Measurements from ENCODE around the gene SLC49A3.
"Not testable (repeated sequence)": the region's sequence is repeated elsewhere in the genome, so short reads cannot be mapped to it uniquely, and the experiment has no call there.

The SLC49A3 gene

DNA sequence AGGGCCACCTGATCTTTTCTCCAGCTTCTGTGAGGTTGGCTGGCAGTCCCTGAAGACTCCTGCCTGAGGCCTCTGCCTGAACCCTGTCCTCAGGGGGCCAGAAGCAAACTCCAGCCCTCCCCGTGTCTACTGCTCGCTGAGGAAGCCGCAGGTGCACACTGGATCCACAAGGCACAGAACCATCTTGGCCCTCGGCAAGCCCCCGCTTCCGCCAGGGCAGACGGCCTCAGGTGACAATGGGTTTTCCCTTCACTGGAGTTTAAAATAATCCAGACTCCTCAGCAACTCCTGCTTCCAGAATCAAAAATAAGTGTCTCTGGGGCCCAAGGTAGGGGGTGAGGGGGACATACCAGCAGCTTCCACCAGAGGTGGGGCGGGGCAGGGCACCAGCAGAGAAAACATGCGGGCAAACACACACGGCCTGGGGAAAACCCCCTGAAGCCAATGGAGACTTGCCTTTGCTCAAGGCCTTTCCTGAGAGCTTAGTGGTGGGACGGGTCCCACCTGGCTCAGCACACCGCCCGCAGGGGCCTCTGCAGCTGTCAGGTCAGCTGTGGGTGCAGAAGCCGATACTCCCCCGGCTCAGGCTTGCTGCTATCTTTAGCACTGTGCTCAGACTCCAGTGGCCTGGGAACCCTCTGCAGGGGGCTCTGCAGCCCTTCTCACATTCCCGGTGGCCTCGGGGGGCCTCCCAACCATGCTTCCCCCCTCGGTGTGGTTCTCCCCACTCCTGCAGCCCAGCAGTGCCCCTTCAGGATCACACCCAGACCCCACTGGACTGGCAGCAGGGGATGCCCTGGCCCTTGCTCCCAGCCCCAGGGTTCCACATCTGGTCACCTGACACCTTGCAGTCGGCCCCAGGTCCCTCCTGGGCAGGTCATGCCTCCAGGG lies 12.7 kb downstream of the SLC49A3 start:
- H3K36me3 ChIP-seq (ENCODE audit: control insufficient read depth in 5 of 5, insufficient read depth in 5 of 5, low read length in 5 of 5) = peaks cover 0 to 15% (median 12%) of the 10 kb centered on the region in 5 donors
- no peak overlapping the region for H3K27ac ChIP-seq (ENCODE audit: low read depth, low read length)
- peaks cover 3 to 42% (median 35%) of the 10 kb centered on the region in 5 donors for H3K4me1 ChIP-seq (ENCODE audit: control insufficient read depth in 5 of 5, insufficient read depth in 5 of 5, low read length in 5 of 5)
- no peak overlapping the region for H3K4me3 ChIP-seq (ENCODE audit: low read depth in 1 of 5, low read length in 5 of 5)
- H3K9ac ChIP-seq (ENCODE audit: low read length in 5 of 5) = no peak overlapping the region
- no peaks in the 10 kb centered on the region for H3K27me3 ChIP-seq (ENCODE audit: control insufficient read depth in 5 of 5, insufficient read depth in 4 of 5, low read length in 5 of 5)
- no peaks in the 10 kb centered on the region for H3K9me3 ChIP-seq (ENCODE audit: control insufficient read depth in 5 of 5, low read length in 5 of 5)

- H3K9me3 ChIP-seq (ENCODE audit: control insufficient read depth in 5 of 5, low read length in 5 of 5) = no peaks in the 10 kb centered on the region
- H3K27ac ChIP-seq (ENCODE audit: low read depth, low read length) = peak overlapping the region; percentile 97
- H3K36me3 ChIP-seq (ENCODE audit: control insufficient read depth in 5 of 5, insufficient read depth in 5 of 5, low read length in 5 of 5) = peaks cover 0 to 22% (median 19%) of the 10 kb centered on the region in 5 donors
- H3K9ac ChIP-seq (ENCODE audit: low read length in 5 of 5) = peak overlapping the region; percentile 63 to 100 (median 99)
- peaks cover 3 to 33% (median 26%) of the 10 kb centered on the region in 5 donors for H3K4me1 ChIP-seq (ENCODE audit: control insufficient read depth in 5 of 5, insufficient read depth in 5 of 5, low read length in 5 of 5)
- peak overlapping the region in 4 of 5 donors; percentile 76 to 92 (median 84) for H3K4me3 ChIP-seq (ENCODE audit: low read depth in 1 of 5, low read length in 5 of 5)
- H3K27me3 ChIP-seq (ENCODE audit: control insufficient read depth in 5 of 5, insufficient read depth in 4 of 5, low read length in 5 of 5) = no peaks in the 10 kb centered on the region
These were observed 13.7 kb downstream of the SLC49A3 start for GRCh38 chr4:675036-675882.

GRCh38 chr4:674172-675035 lies 14.5 kb downstream of the SLC49A3 start, which contains the start of the genes ATP5ME and MYL5:
TSS of gene ATP5ME (minus strand) at chr4:674276. CDS start at chr4:674247, 29 bp downstream.
TSS of gene MYL5 (plus strand) at chr4:674542. CDS start at chr4:678027, 3,485 bp downstream.
- Histone ChIP-seq H3K4me3 (ENCODE audit: low read depth in 1 of 5, low read length in 5 of 5) (peak within 1 kb of the TSS; percentile 63 to 92 (median 82)), H3K27ac (ENCODE audit: low read depth, low read length) (peak within 1 kb of the TSS; percentile 97), H3K36me3 (ENCODE audit: control insufficient read depth in 5 of 5, insufficient read depth in 5 of 5, low read length in 5 of 5) (peaks cover 0 to 22% (median 19%) of the 10 kb centered on the region in 5 donors), H3K4me1 (ENCODE audit: control insufficient read depth in 5 of 5, insufficient read depth in 5 of 5, low read length in 5 of 5) (peaks cover 3 to 29% (median 25%) of the 10 kb centered on the region in 5 donors), H3K9ac (ENCODE audit: low read length in 5 of 5) (peak within 1 kb of the TSS; percentile 63 to 100 (median 99)), H3K9me3 (ENCODE audit: control insufficient read depth in 5 of 5, low read length in 5 of 5) (no peaks in the 10 kb centered on the region), H3K27me3 (ENCODE audit: control insufficient read depth in 5 of 5, insufficient read depth in 4 of 5, low read length in 5 of 5) (no peaks in the 10 kb centered on the region)

GRCh38 chr4:673349-674091 lies 15.4 kb downstream of the SLC49A3 start:
- H3K36me3 ChIP-seq (ENCODE audit: control insufficient read depth in 5 of 5, insufficient read depth in 5 of 5, low read length in 5 of 5) = peaks cover 0 to 22% (median 19%) of the 10 kb centered on the region in 5 donors
- H3K9me3 ChIP-seq (ENCODE audit: control insufficient read depth in 5 of 5, low read length in 5 of 5) = no peaks in the 10 kb centered on the region
- peak overlapping the region; percentile 30 for H3K27ac ChIP-seq (ENCODE audit: low read depth, low read length)
- H3K4me1 ChIP-seq (ENCODE audit: control insufficient read depth in 5 of 5, insufficient read depth in 5 of 5, low read length in 5 of 5) = peaks cover 3 to 29% (median 25%) of the 10 kb centered on the region in 5 donors
- no peaks in the 10 kb centered on the region for H3K27me3 ChIP-seq (ENCODE audit: control insufficient read depth in 5 of 5, insufficient read depth in 4 of 5, low read length in 5 of 5)
- H3K4me3 ChIP-seq (ENCODE audit: low read depth in 1 of 5, low read length in 5 of 5) = peak overlapping the region; percentile 48 to 92 (median 72)
- peak overlapping the region; percentile 16 to 90 (median 71) for H3K9ac ChIP-seq (ENCODE audit: low read length in 5 of 5)

DNA sequence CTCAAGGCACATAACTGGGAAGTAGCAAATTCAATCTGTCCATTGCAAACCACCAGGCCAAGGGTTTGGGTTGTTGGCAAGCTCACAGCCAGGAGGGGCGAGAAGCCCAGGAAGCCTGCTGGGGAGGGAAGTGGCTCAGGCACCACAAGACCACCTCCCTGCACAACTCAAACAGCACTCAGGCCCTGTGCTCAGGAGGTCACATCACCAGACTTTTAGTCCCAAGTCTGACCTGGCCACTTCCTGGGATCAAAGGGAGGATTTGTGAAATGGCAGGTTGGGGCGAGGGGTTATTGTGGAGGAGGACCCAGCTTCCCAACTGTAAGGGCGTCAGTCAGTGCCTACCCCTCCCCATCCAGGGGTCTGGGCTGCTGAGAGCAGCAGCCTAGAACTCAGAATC lies 17.2 kb downstream of the SLC49A3 start:
- Histone ChIP-seq H3K4me3 (ENCODE audit: low read depth in 1 of 5, low read length in 5 of 5) (no peak overlapping the region), H3K27ac (ENCODE audit: low read depth, low read length) (no peak overlapping the region)

GRCh38 chr4:669806-670559 lies 19.0 kb downstream of the SLC49A3 start:
- not testable (repeated sequence) for H3K27ac ChIP-seq (ENCODE audit: low read depth, low read length)

More for the DNA sequence above, 17.2 kb downstream of the SLC49A3 start:
- Histone ChIP-seq H3K9me3 (ENCODE audit: control insufficient read depth in 5 of 5, low read length in 5 of 5) (no peaks in the 10 kb centered on the region), H3K36me3 (ENCODE audit: control insufficient read depth in 5 of 5, insufficient read depth in 5 of 5, low read length in 5 of 5) (peaks cover 0 to 22% (median 19%) of the 10 kb centered on the region in 5 donors), H3K4me1 (ENCODE audit: control insufficient read depth in 5 of 5, insufficient read depth in 5 of 5, low read length in 5 of 5) (peaks cover 2 to 24% (median 20%) of the 10 kb centered on the region in 5 donors), H3K9ac (ENCODE audit: low read length in 5 of 5) (no peak overlapping the region), H3K27me3 (ENCODE audit: control insufficient read depth in 5 of 5, insufficient read depth in 4 of 5, low read length in 5 of 5) (peaks cover 0 to 2% (median 0%) of the 10 kb centered on the region in 5 donors)

DNA sequence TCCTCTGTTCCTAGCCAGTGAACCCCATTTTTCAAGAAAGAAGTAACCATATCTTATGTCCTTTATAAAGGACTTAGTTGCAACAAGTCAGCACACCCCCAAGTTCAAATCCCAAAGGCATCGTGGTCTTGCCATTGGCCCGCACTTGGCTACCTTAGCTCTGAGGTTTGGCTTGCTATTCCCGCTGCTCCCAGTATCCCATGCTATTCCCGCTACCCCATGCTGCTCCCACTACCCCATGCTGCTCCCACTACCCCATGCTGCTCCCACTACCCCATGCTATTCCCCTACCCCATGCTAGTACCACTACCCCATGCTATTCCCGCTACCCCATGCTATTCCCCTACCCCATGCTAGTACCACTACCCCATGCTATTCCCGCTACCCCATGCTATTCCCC lies 20.7 kb downstream of the SLC49A3 start:
- H3K27me3 ChIP-seq (ENCODE audit: control insufficient read depth in 5 of 5, insufficient read depth in 4 of 5, low read length in 5 of 5) = peaks cover 2 to 24% (median 11%) of the 10 kb centered on the region in 5 donors
- not testable (repeated sequence) for H3K27ac ChIP-seq (ENCODE audit: low read depth, low read length); H3K9me3 ChIP-seq (ENCODE audit: control insufficient read depth in 5 of 5, low read length in 5 of 5); H3K4me3 ChIP-seq (ENCODE audit: low read depth in 1 of 5, low read length in 5 of 5); H3K9ac ChIP-seq (ENCODE audit: low read length in 5 of 5)
- H3K4me1 ChIP-seq (ENCODE audit: control insufficient read depth in 5 of 5, insufficient read depth in 5 of 5, low read length in 5 of 5) = peaks cover 0 to 13% (median 12%) of the 10 kb centered on the region in 5 donors
- H3K36me3 ChIP-seq (ENCODE audit: control insufficient read depth in 5 of 5, insufficient read depth in 5 of 5, low read length in 5 of 5) = peaks cover 0 to 22% (median 19%) of the 10 kb centered on the region in 5 donors

More at GRCh38 chr4:669806-670559, 19.0 kb downstream of the SLC49A3 start:
- H3K4me1 ChIP-seq (ENCODE audit: control insufficient read depth in 5 of 5, insufficient read depth in 5 of 5, low read length in 5 of 5) = peaks cover 2 to 16% (median 10%) of the 10 kb centered on the region in 5 donors
- not testable (repeated sequence) for H3K9me3 ChIP-seq (ENCODE audit: control insufficient read depth in 5 of 5, low read length in 5 of 5); H3K9ac ChIP-seq (ENCODE audit: low read length in 5 of 5); H3K4me3 ChIP-seq (ENCODE audit: low read depth in 1 of 5, low read length in 5 of 5)
- H3K36me3 ChIP-seq (ENCODE audit: control insufficient read depth in 5 of 5, insufficient read depth in 5 of 5, low read length in 5 of 5) = peaks cover 0 to 22% (median 19%) of the 10 kb centered on the region in 5 donors
- H3K27me3 ChIP-seq (ENCODE audit: control insufficient read depth in 5 of 5, insufficient read depth in 4 of 5, low read length in 5 of 5) = peaks cover 0 to 14% (median 7%) of the 10 kb centered on the region in 5 donors

DNA sequence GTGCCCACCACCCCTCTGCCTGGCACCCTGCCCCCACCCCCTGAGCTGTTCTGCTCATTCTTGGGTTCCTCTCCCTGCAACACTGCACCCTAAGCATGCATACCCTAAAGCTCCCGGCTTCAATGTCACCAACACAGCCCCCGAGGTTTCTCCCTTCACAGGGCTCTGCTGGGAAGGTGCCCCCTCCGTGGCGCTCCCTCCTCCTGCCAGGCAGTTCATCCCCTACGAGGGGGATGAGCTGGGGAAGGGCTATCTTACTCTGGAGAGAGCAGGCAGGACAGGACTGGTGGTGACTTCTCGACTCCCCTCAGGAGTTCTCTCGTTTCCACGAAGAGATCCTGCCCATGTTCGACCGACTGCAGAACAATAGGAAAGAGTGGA lies 21.4 kb downstream of the SLC49A3 start:
- H3K9ac ChIP-seq (ENCODE audit: low read length in 5 of 5) = no peak overlapping the region
- H3K4me1 ChIP-seq (ENCODE audit: control insufficient read depth in 5 of 5, insufficient read depth in 5 of 5, low read length in 5 of 5) = peaks cover 0 to 13% (median 11%) of the 10 kb centered on the region in 5 donors
- peaks cover 0 to 21% (median 19%) of the 10 kb centered on the region in 5 donors for H3K36me3 ChIP-seq (ENCODE audit: control insufficient read depth in 5 of 5, insufficient read depth in 5 of 5, low read length in 5 of 5)
- H3K9me3 ChIP-seq (ENCODE audit: control insufficient read depth in 5 of 5, low read length in 5 of 5) = no peaks in the 10 kb centered on the region
- no peak overlapping the region for H3K27ac ChIP-seq (ENCODE audit: low read depth, low read length)
- H3K27me3 ChIP-seq (ENCODE audit: control insufficient read depth in 5 of 5, insufficient read depth in 4 of 5, low read length in 5 of 5) = peaks cover 2 to 27% (median 14%) of the 10 kb centered on the region in 5 donors
- no peak overlapping the region for H3K4me3 ChIP-seq (ENCODE audit: low read depth in 1 of 5, low read length in 5 of 5)
